Smooth muscle cell (in vitro differentiated cells): ENCODE results near the gene RARA. TPM values are rescaled to one million over a fixed set of nuclear protein-coding genes. Genes with fewer than 3 reads are reported as not detected.
A peak's percentile ranks its signal among the peaks of the same experiment; 100 is the strongest.

ENCODE experiments used
- DNase-seq: peaks from one replicate; lab custom pipeline; 2025; ENCODE audit not compliant: unreplicated experiment; lab: John Stamatoyannopoulos, UW
- H2AFZ ChIP-seq: fragments of 200-600 bp; sonication (generic); 2 replicates; pipeline ENCODE4 v1.6.0; 2016; ENCODE audit warnings: antibody characterized with exemption, low read depth, mild to moderate bottlenecking
- H3F3A ChIP-seq: fragments of 200-600 bp; sonication (generic); 2 replicates; pipeline ENCODE4 v1.6.0; 2017; ENCODE audit warnings: antibody characterized with exemption, low read depth
- H3K27ac ChIP-seq: fragments of 200-600 bp; sonication (generic); 2 replicates; pipeline ENCODE4 v1.5.1; 2016; ENCODE audit warnings: low read depth, mild to moderate bottlenecking
- H3K27me3 ChIP-seq: fragments of 200-600 bp; sonication (generic); 2 replicates; pipeline ENCODE4 v1.6.1; 2016; ENCODE audit warnings: low read depth, mild to moderate bottlenecking
- H3K36me3 ChIP-seq: fragments of 200-600 bp; sonication (generic); 2 replicates; pipeline ENCODE4 v1.5.1; 2016; ENCODE audit warnings: low read depth
- H3K4me1 ChIP-seq: fragments of 200-600 bp; sonication (generic); 2 replicates; pipeline ENCODE4 v1.5.1; 2016; ENCODE audit warnings: low read depth
- H3K4me2 ChIP-seq: fragments of 200-600 bp; sonication (generic); 2 replicates; pipeline ENCODE4 v1.6.0; 2016; ENCODE audit warnings: mild to moderate bottlenecking
- H3K4me3 ChIP-seq: fragments of 200-600 bp; sonication (generic); 2 replicates; pipeline ENCODE4 v1.5.1; 2016; ENCODE audit warnings: mild to moderate bottlenecking
- H3K79me2 ChIP-seq: fragments of 200-600 bp; sonication (generic); 2 replicates; pipeline ENCODE4 v1.6.0; 2016; ENCODE audit warnings: low read depth, mild to moderate bottlenecking
- H3K9ac ChIP-seq: fragments of 200-600 bp; sonication (generic); 2 replicates; pipeline ENCODE4 v1.6.0; 2016; ENCODE audit warnings: low read depth
- H3K9me3 ChIP-seq: fragments of 200-600 bp; sonication (generic); replicated peaks from 2 replicates; pipeline ENCODE4 v1.5.1; 2016; ENCODE audit warnings: low read depth
- H4K20me1 ChIP-seq: fragments of 200-600 bp; sonication (generic); 2 replicates; pipeline ENCODE4 v1.6.0; 2016; ENCODE audit warnings: low read depth
- WGBS: methylation state at CpG from one replicate; pipeline ENCODE4 v1.1.7; 2016; ENCODE audit warnings: low lambda C conversion rate; 5-methylcytosine and 5-hydroxymethylcytosine counted together
- polyA plus RNA-seq: library from polyadenylated mRNA; unstranded; fragments of >200 nt; fragmentation: Nextera tagmentation; extraction: Ambion mirVana; gene quantifications from 2 replicates; pipeline ENCODE4 v1.2.1, GENCODE V29; 2016
- total RNA-seq: library from RNA; depleted of rRNA; stranded (reverse); fragments of >200 nt; gene quantifications from 2 replicates; pipeline ENCODE4 v1.2.3, GENCODE V29; 2014
- TF ChIP-seq, protein P1 (sequence below): fragments of 200-600 bp; sonication (generic); IDR thresholded peaks from 2 replicates; pipeline ENCODE4 v1.5.1; 2017; ENCODE audit warnings: borderline replicate concordance, mild to moderate bottlenecking, antibody characterized with exemption; ENCODE audit not compliant: insufficient read depth, poor library complexity, severe bottlenecking

Gene RARA
- total and polyA plus RNA-seq, 2 experiments from 2014 or later = 22.1 to 22.5 TPM

DNA sequence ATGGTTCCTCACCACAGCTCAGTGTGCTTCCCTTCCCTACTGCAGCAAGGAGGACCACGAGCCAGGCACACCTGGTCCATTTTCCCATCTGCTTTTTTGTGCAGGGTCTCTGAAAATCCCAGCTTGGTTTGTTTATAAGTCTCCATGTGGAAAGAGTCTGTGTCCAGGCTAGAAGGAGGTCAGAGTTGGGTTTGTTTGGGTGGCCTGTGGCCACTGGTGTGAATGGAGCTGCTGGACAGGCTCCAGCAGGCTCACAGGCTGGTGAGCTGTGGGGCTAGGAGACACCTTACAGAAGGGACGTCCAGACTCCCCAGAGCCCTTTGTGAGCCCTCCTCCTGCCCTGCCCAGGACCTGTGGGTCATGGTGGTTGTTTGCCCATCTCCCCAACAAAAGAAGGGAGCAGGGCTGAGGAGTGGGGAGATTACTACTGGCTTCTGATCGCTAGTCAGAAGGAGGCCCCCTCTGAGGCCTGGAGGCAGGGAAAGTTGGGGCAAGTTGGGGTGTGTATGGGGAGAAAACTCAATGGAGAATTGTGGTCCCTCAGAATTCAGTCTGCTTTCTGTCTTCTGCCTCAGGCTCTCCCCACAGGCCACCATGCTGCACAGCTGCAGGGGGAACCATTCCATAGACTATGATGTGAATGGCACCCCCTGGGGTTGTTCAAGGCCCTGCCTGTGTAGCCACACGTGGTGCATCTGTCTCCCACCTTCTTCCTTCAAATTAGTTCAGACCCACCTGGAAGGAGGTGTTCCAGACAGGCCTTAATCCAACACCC, 4.1 kb downstream of the RARA start:
- Histone ChIP-seq H3K27ac (no peak overlapping the region), H3K4me1 (peaks cover 68% of the 10 kb centered on the region), H3K27me3 (no peaks in the 10 kb centered on the region), H3K36me3 (no peaks in the 10 kb centered on the region), H2AFZ (no peak overlapping the region), H3K4me2 (peak overlapping the region; percentile 51), H3K4me3 (no peak overlapping the region), H3K79me2 (peaks cover 14% of the 10 kb centered on the region), H3K9ac (no peak overlapping the region), H4K20me1 (peaks cover 7% of the 10 kb centered on the region), H3K9me3 (no peaks in the 10 kb centered on the region), H3F3A (peaks cover 13% of the 10 kb centered on the region)
- no peak for DNase-seq
- 72% methylated on average over 4 of the region's 4 CpGs for WGBS
- TF ChIP-seq, protein P1, sequence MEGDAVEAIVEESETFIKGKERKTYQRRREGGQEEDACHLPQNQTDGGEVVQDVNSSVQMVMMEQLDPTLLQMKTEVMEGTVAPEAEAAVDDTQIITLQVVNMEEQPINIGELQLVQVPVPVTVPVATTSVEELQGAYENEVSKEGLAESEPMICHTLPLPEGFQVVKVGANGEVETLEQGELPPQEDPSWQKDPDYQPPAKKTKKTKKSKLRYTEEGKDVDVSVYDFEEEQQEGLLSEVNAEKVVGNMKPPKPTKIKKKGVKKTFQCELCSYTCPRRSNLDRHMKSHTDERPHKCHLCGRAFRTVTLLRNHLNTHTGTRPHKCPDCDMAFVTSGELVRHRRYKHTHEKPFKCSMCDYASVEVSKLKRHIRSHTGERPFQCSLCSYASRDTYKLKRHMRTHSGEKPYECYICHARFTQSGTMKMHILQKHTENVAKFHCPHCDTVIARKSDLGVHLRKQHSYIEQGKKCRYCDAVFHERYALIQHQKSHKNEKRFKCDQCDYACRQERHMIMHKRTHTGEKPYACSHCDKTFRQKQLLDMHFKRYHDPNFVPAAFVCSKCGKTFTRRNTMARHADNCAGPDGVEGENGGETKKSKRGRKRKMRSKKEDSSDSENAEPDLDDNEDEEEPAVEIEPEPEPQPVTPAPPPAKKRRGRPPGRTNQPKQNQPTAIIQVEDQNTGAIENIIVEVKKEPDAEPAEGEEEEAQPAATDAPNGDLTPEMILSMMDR = no peak

DNA sequence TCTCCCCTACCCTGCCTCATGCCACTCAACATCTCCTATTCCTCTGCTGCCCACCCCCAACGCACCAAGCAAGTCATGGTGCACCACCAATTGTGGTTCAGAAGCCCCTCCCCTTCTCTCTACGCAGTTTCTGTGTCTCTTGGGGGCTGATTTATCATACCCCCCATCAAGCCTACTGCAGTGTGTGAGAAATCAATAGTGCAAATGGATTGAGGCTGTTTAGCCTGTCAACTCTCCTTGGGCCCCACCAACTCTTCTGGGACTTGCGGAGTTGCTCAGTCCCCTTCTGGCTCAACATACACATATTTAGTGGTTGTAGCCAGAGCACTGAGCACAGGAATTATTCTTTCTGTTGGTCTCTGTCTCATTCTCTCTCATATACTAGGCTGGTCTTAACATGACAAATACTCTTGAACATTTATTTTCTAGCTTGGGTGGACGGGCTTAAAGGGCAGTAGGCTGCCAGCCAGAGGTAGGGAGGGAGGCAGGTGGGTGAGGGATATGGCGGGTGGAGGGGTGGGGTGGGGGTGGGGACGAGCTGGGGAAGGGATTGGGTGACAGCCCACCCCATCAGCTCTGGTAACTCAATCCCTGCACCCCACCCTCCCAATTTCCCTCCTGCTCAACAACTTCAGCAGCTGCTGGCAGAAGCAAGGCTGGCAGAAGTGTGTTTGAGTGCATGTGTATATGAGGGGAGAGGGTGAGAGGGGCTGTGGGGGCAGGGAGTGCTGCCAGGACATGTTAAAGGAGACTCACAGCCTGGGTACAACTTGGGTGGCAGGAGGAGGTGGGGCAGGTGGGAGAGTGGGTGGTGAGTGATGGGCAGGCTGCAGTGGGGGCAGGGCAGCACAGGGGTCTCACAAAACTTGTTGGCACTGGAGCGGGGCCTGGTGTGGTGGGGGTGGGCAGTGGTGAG, 4.9 kb downstream of the RARA start:
- Histone ChIP-seq H3K27me3 (no peaks in the 10 kb centered on the region), H3K4me3 (no peak overlapping the region), H3K4me1 (peaks cover 65% of the 10 kb centered on the region), H3K4me2 (peak overlapping the region; percentile 51), H3K27ac (peak overlapping the region; percentile 62), H3K79me2 (peaks cover 22% of the 10 kb centered on the region), H3K9ac (no peak overlapping the region), H2AFZ (no peak overlapping the region), H3K9me3 (no peaks in the 10 kb centered on the region), H3F3A (peaks cover 13% of the 10 kb centered on the region), H3K36me3 (no peaks in the 10 kb centered on the region), H4K20me1 (peaks cover 14% of the 10 kb centered on the region)
- 48% methylated on average over 5 of the region's 7 CpGs for WGBS
- no peak for DNase-seq
- TF ChIP-seq, protein P1 = no peak

DNA sequence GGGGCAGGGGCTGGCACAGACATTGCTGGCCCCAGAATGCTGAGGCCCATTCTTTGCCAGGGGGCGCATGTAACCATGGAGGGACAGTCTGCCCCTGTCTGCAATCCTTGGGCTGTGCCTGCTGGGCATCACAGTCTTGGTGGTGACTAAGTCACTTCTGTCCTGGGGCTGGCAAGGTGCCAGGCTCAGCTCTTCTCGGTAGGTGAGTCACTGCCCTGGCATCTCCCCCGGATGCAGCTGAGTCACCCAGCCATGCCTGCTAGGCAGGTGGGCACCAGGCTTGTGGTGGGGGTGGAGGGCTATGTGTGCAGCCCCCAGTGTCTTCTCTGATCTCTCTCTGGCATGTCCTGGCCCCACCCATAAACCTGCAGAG, 5.6 kb downstream of the RARA start:
- TF ChIP-seq, protein P1 = no peak
- H3K27ac ChIP-seq = peak overlapping the region; percentile 62
- peaks cover 67% of the 10 kb centered on the region for H3K4me1 ChIP-seq
- H3K4me2 ChIP-seq = peak overlapping the region; percentile 66
- DNase-seq = peak; percentile 54
- H2AFZ ChIP-seq = no peak overlapping the region
- 33% methylated on average over 3 of the region's 3 CpGs for WGBS
- peaks cover 20% of the 10 kb centered on the region for H4K20me1 ChIP-seq
- H3K36me3 ChIP-seq = no peaks in the 10 kb centered on the region
- H3K4me3 ChIP-seq = no peak overlapping the region
- peaks cover 25% of the 10 kb centered on the region for H3K79me2 ChIP-seq
- H3K9ac ChIP-seq = no peak overlapping the region
- H3F3A ChIP-seq = peaks cover 13% of the 10 kb centered on the region
- no peaks in the 10 kb centered on the region for H3K27me3 ChIP-seq
- H3K9me3 ChIP-seq = no peaks in the 10 kb centered on the region
